Left kidney (tissue), 2 donors: ENCODE data around the gene WT1. TPM values are rescaled to one million over a fixed set of nuclear protein-coding genes. Genes with fewer than 3 reads are reported as not detected.
"Not testable (repeated sequence)": the region's sequence is repeated elsewhere in the genome, so short reads cannot be mapped to it uniquely, and the experiment has no call there.

Source experiments
- DNase-seq: peaks from one replicate; pipeline ENCODE4 v3.0.0-alpha.2; 2013
- polyA plus RNA-seq: library from polyadenylated mRNA; unstranded; fragments of 120-200 nt; gene quantifications from one replicate; pipeline ENCODE4 v1.2.1, GENCODE V29; 2013; ENCODE audit not compliant: insufficient read length

The WT1 gene
- polyA plus RNA-seq, 1 donor = 223 TPM

- no peak for DNase-seq
These were observed 44.6 kb downstream of the WT1 start for GRCh38 chr11:32390712-32391111.

- no peak for DNase-seq
These were observed 46.2 kb downstream of the WT1 start for GRCh38 chr11:32388871-32389770.

- DNase-seq = peak; percentile 29
These were observed 47.0 kb downstream of the WT1 start for GRCh38 chr11:32388365-32388764.

- no peak for DNase-seq
These were observed 47.9 kb downstream of the WT1 start for GRCh38 chr11:32387411-32387810.

- no peak for DNase-seq
These were observed 48.5 kb downstream of the WT1 start for GRCh38 chr11:32386770-32387377.

- no peak for DNase-seq
These were observed 49.3 kb downstream of the WT1 start for GRCh38 chr11:32385998-32386397.

- no peak for DNase-seq
These were observed 52.8 kb downstream of the WT1 start for GRCh38 chr11:32382339-32383049.

GRCh38 chr11:32381179-32381578 lies 54.2 kb downstream of the WT1 start:
- DNase-seq = no peak

GRCh38 chr11:32379719-32380118 lies 55.6 kb downstream of the WT1 start:
- DNase-seq = no peak

- DNase-seq = no peak
These were observed 59.5 kb downstream of the WT1 start for GRCh38 chr11:32375826-32376225.

- no peak for DNase-seq
These were observed 61.1 kb downstream of the WT1 start for GRCh38 chr11:32374261-32374711.

GRCh38 chr11:32369987-32370386 lies 65.4 kb downstream of the WT1 start:
- DNase-seq = not testable (repeated sequence)

GRCh38 chr11:32366666-32367065 lies 68.7 kb downstream of the WT1 start:
- DNase-seq = no peak

GRCh38 chr11:32365192-32365591 lies 70.1 kb downstream of the WT1 start:
- DNase-seq = no peak

GRCh38 chr11:32358729-32359128 lies 76.6 kb downstream of the WT1 start:
- peak; percentile 55 for DNase-seq

GRCh38 chr11:32353884-32354283 lies 81.5 kb downstream of the WT1 start:
- no peak for DNase-seq

GRCh38 chr11:32348502-32348901 lies 86.8 kb downstream of the WT1 start:
- no peak for DNase-seq

GRCh38 chr11:32344946-32345345 lies 90.4 kb downstream of the WT1 start:
- no peak for DNase-seq

GRCh38 chr11:32343325-32344008 lies 91.9 kb downstream of the WT1 start:
- no peak for DNase-seq

- DNase-seq = no peak
These were observed 93.4 kb downstream of the WT1 start for GRCh38 chr11:32341620-32342613.

- DNase-seq = no peak
These were observed 95.2 kb downstream of the WT1 start for GRCh38 chr11:32340181-32340580.
